ENCODE data around the gene LPIN1.

DNA sequence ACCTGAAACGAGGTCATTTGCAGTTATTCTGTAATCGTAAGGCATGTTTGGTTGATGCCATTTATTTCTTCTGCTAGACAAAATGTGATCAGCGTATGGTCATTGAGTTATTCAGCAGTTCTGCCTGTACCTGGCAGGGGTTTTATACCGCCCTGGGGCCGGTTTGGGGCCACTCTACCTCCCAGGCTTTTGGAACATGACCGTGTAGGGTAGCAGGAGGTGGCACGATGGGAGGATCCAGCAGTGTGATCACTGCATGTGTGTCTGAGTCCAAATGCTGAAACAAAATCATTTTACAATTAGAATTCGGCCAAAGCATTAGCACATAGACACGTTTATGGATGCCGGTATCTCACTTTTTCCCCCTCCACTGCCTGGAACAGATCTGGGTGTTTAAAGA, 26.7 kb downstream of the LPIN1 start:
- no peak for TF ChIP-seq CTCF (IDR thresholded peaks at IDR 0.05)
- TF ChIP-seq EZH2 (IDR thresholded peaks at IDR 0.05; ENCODE audit: borderline replicate concordance, insufficient read depth, low read depth, low read length, poor library complexity, severe bottlenecking) = no peak

All from B cell (primary cell).